Putamen (tissue), 1 donor: ENCODE results near the gene SYNDIG1.

ENCODE experiments used
- DNase-seq: peaks from one replicate; pipeline ENCODE4 v3.0.0-alpha.2; 2016; ENCODE audit warnings: low spot score

The SYNDIG1 gene

GRCh38 chr20:24658920-24659660, 189.7 kb downstream of the SYNDIG1 start:
- peak; percentile 28 for DNase-seq

- DNase-seq: no peak
These were observed 190.4 kb downstream of the SYNDIG1 start for GRCh38 chr20:24659835-24660234.

GRCh38 chr20:24660651-24661050, 191.2 kb downstream of the SYNDIG1 start:
- no peak for DNase-seq

- DNase-seq: no peak
These were observed 191.8 kb downstream of the SYNDIG1 start for GRCh38 chr20:24661255-24661654.

- DNase-seq: no peak
These were observed 192.9 kb downstream of the SYNDIG1 start for GRCh38 chr20:24662322-24662721.

- DNase-seq: no peak
These were observed 193.4 kb downstream of the SYNDIG1 start for GRCh38 chr20:24662752-24663365.

- DNase-seq: no peak
These were observed 194.1 kb downstream of the SYNDIG1 start for GRCh38 chr20:24663496-24663895.

GRCh38 chr20:24664266-24664986, 195.0 kb downstream of the SYNDIG1 start:
- DNase-seq: no peak

- DNase-seq: no peak
These were observed 195.8 kb downstream of the SYNDIG1 start for GRCh38 chr20:24665196-24665595.

GRCh38 chr20:24665741-24666191, 196.3 kb downstream of the SYNDIG1 start:
- no peak for DNase-seq

- no peak for DNase-seq
These were observed 198.4 kb downstream of the SYNDIG1 start for GRCh38 chr20:24667689-24668383.

- no peak for DNase-seq
These were observed 198.9 kb downstream of the SYNDIG1 start for GRCh38 chr20:24668384-24668702.

GRCh38 chr20:24668791-24669190, 199.4 kb downstream of the SYNDIG1 start:
- DNase-seq: no peak

GRCh38 chr20:24669701-24670100, 200.3 kb downstream of the SYNDIG1 start:
- no peak for DNase-seq

GRCh38 chr20:24670341-24670872, 201.0 kb downstream of the SYNDIG1 start:
- no peak for DNase-seq

- no peak for DNase-seq
These were observed 201.6 kb downstream of the SYNDIG1 start for GRCh38 chr20:24670981-24671380.

GRCh38 chr20:24672181-24672880, 202.9 kb downstream of the SYNDIG1 start:
- no peak for DNase-seq

- no peak for DNase-seq
These were observed 203.7 kb downstream of the SYNDIG1 start for GRCh38 chr20:24672886-24673677.

GRCh38 chr20:24673678-24674570, 204.5 kb downstream of the SYNDIG1 start:
- no peak for DNase-seq
